Liver (tissue), 9 donors: Measurements from ENCODE around the gene RBM33. TPM values are rescaled to one million over a fixed set of nuclear protein-coding genes. Genes with fewer than 3 reads are reported as not detected.
"Not testable (repeated sequence)": the region's sequence is repeated elsewhere in the genome, so short reads cannot be mapped to it uniquely, and the experiment has no call there.

Source experiments
- DNase-seq: peaks from one replicate; pipeline ENCODE4 v3.0.0-alpha.2; 2017; ENCODE audit warnings: low spot score
- H3K27ac ChIP-seq, 2 donors: one replicate each; pipeline ENCODE4 v1.7.0; 2013; ENCODE audit warnings: inconsistent platforms in 2 of 2, low read length in 2 of 2, control low read depth in 1 of 2, low read depth in 1 of 2, mild to moderate bottlenecking in 1 of 2
- H3K27me3 ChIP-seq, 4 donors: one replicate each; pipeline versions ENCODE4 v1.6.1 to v1.7.0; 2013; ENCODE audit warnings: low read length in 3 of 4, inconsistent platforms in 1 of 4, mild to moderate bottlenecking in 1 of 4, moderate library complexity in 1 of 4; ENCODE audit not compliant: control insufficient read depth in 4 of 4, insufficient read depth in 4 of 4
- H3K36me3 ChIP-seq, 4 donors: one replicate each; pipeline versions ENCODE4 v1.6.1 to v1.7.0; 2013; ENCODE audit warnings: low read length in 3 of 4, mild to moderate bottlenecking in 3 of 4, low read depth in 1 of 4, moderate library complexity in 1 of 4; ENCODE audit not compliant: control insufficient read depth in 4 of 4, insufficient read depth in 3 of 4
- H3K4me1 ChIP-seq, 4 donors: one replicate each; pipeline versions ENCODE4 v1.6.1 to v1.7.0; 2013; ENCODE audit warnings: low read length in 3 of 4, mild to moderate bottlenecking in 3 of 4, moderate library complexity in 1 of 4; ENCODE audit not compliant: control insufficient read depth in 4 of 4, insufficient read depth in 4 of 4
- H3K4me3 ChIP-seq, 3 donors: one replicate each; pipeline versions ENCODE4 v1.6.1 to v1.7.0; 2013; ENCODE audit warnings: low read length in 3 of 3, control low read depth in 1 of 3, low read depth in 1 of 3, mild to moderate bottlenecking in 1 of 3
- H3K9ac ChIP-seq, 2 donors: one replicate each; pipeline ENCODE4 v1.7.0; 2013; ENCODE audit warnings: low read length in 2 of 2, mild to moderate bottlenecking in 2 of 2, moderate library complexity in 2 of 2, control low read depth in 1 of 2, low read depth in 1 of 2
- H3K9me3 ChIP-seq, 4 donors: one replicate each; pipeline versions ENCODE4 v1.6.1 to v1.7.0; 2013; ENCODE audit warnings: low read length in 3 of 4; ENCODE audit not compliant: control insufficient read depth in 4 of 4
- ATF3 ChIP-seq: IDR thresholded peaks from 2 replicates; pipeline ENCODE4 v1.6.1; 2016; ENCODE audit warnings: antibody characterized with exemption
- EGR1 ChIP-seq, 2 donors: IDR thresholded peaks; 2 replicates each; pipeline ENCODE4 v1.6.1; 2016 to 2018; ENCODE audit warnings: antibody characterized with exemption in 2 of 2, low read depth in 2 of 2
- FOXA1 ChIP-seq: IDR thresholded peaks from 2 replicates; pipeline ENCODE4 v1.6.1; 2016; ENCODE audit warnings: antibody characterized with exemption
- FOXA2 ChIP-seq: IDR thresholded peaks from 2 replicates; pipeline ENCODE4 v1.6.1; 2016; ENCODE audit warnings: antibody characterized with exemption
- GABPA ChIP-seq, 2 donors: IDR thresholded peaks in 1 of 2; conservative IDR thresholded peaks in 1 of 2; 2 replicates each; pipeline ENCODE4 v1.6.1; 2016; ENCODE audit warnings: antibody characterized with exemption in 2 of 2, mild to moderate bottlenecking in 1 of 2, moderate library complexity in 1 of 2
- NR2F2 ChIP-seq: IDR thresholded peaks from 2 replicates; pipeline ENCODE4 v1.6.1; 2016; ENCODE audit warnings: antibody characterized with exemption
- RAD21 ChIP-seq, 2 donors: IDR thresholded peaks; 2 replicates each; pipeline ENCODE4 v1.6.1; 2016; ENCODE audit warnings: antibody characterized with exemption in 2 of 2, mild to moderate bottlenecking in 2 of 2
- REST ChIP-seq: IDR thresholded peaks from 2 replicates; pipeline ENCODE4 v1.6.1; 2016; ENCODE audit warnings: antibody characterized with exemption, mild to moderate bottlenecking
- RXRA ChIP-seq, 2 donors: IDR thresholded peaks; 2 replicates each; pipeline ENCODE4 v1.6.1; 2017 to 2018; ENCODE audit warnings: antibody characterized with exemption in 2 of 2, mild to moderate bottlenecking in 1 of 2
- SP1 ChIP-seq: IDR thresholded peaks from 2 replicates; pipeline ENCODE4 v1.6.1; 2018; ENCODE audit warnings: antibody characterized with exemption, mild to moderate bottlenecking
- TAF1 ChIP-seq: conservative IDR thresholded peaks from 2 replicates; pipeline ENCODE4 v1.6.1; 2016; ENCODE audit warnings: antibody characterized with exemption, mild to moderate bottlenecking
- YY1 ChIP-seq: IDR thresholded peaks from 2 replicates; pipeline ENCODE4 v1.6.1; 2016; ENCODE audit warnings: antibody characterized with exemption, mild to moderate bottlenecking
- ZBTB33 ChIP-seq: IDR thresholded peaks from 2 replicates; pipeline ENCODE4 v1.6.1; 2016; ENCODE audit warnings: antibody characterized with exemption
- WGBS: extraction: QIAGEN DNeasy Blood & Tissue Kit; methylation state at CpG from one replicate; pipeline ENCODE4 v1.1.7; 2013; 5-methylcytosine and 5-hydroxymethylcytosine counted together
- polyA plus RNA-seq, 2 donors: library from polyadenylated mRNA; stranded (reverse) in 1 of 2; unstranded in 1 of 2; fragments of 200-250 nt in 1 of 2; fragments of >200 nt in 1 of 2; fragmentation: Nextera tagmentation in 1 of 2; extraction: Ambion mirVana in 1 of 2; gene quantifications; one replicate each; pipeline versions ENCODE4 v1.2.1 to v1.2.3, GENCODE V29; 2013 to 2015
- total RNA-seq, 2 donors: library from RNA; depleted of rRNA; stranded (reverse); fragments of >200 nt; gene quantifications; one replicate each; pipeline ENCODE4 v1.2.3, GENCODE V29; 2014
- donor health status: healthy.
- donor health status: healthy.
- donor health status: healthy.
- donor health status: healthy.
- donor health status: healthy.

The RBM33 gene
- total and polyA plus RNA-seq, 4 donors = 7.8 to 48.9 (median 28.2) TPM

- TF ChIP-seq GABPA (IDR thresholded peaks at IDR 0.05 in 1 of 2, conservative IDR thresholded peaks at IDR 0.05 in 1 of 2) (no peak), TAF1 (no peak), ZBTB33 (no peak), RXRA (IDR thresholded peaks at IDR 0.05) (no peak)
Measured at GRCh38 chr7:155685791-155686160, 41.3 kb downstream of the RBM33 start (continued).

DNA sequence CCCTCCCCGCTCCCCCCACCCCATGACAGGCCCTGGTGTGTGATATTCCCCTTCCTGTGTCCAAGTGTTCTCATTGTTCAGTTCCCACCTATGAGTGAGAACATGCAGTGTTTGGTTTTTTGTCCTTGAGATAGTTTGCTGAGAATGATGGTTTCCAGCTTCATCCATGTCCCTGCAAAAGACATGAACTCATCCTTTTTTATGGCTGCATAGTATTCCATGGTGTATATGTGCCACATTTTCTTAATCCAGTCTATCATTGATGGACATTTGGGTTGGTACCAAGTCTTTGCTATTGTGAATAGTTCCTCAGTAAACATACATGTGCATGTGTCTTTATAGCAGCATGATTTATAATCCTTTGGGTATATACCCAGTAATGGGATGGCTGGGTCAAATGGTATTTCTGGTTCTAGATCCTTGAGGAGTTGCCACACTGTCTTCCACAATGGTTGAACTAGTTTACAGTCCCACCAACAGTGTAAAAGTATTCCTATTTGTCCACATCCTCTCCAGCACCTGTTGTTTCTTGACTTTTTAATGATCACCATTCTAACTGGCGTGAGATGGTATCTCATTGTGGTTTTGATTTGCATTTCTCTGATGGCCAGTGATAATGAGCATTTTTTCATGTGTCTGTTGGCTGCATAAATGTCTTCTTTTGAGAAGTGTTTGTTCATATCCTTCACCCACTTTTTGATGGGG, 42.3 kb downstream of the RBM33 start:
- DNase-seq, H3K27me3 ChIP-seq, H3K9me3 ChIP-seq, H3K27ac ChIP-seq, H3K4me3 ChIP-seq, H3K9ac ChIP-seq: not testable (repeated sequence)
- Histone ChIP-seq H3K4me1 (peaks cover 0 to 27% (median 18%) of the 10 kb centered on the region in 4 donors), H3K36me3 (peaks cover 0 to 10% (median 4%) of the 10 kb centered on the region in 4 donors)
- 77% methylated on average over 2 of the region's 2 CpGs for WGBS

- H3K27me3 ChIP-seq, DNase-seq, H3K9ac ChIP-seq, H3K27ac ChIP-seq, H3K4me3 ChIP-seq, H3K9me3 ChIP-seq: not testable (repeated sequence)
- Histone ChIP-seq H3K36me3 (peaks cover 0 to 10% (median 4%) of the 10 kb centered on the region in 4 donors), H3K4me1 (peaks cover 4 to 24% (median 13%) of the 10 kb centered on the region in 4 donors)
- 75% methylated on average over 2 of the region's 2 CpGs for WGBS
Measured at GRCh38 chr7:155688237-155688636, 43.8 kb downstream of the RBM33 start.

DNA sequence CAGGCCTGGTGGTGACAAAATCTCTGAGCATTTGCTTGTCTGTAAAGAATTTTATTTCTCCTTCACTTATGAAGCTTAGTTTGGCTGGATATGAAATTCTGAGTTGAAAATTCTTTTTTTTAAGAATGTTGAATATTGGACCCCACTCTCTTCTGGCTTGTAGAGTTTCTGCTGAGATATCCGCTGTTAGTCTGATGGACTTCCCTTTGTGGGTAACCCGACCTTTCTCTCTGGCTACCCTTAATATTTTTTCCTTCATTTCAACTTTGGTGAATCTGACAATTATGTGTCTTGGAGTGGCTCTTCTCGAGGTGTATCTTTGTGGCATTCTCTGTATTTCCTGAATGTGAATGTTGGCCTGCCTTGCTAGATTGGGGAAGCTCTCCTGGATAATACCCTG, 46.2 kb downstream of the RBM33 start:
- H3K9me3 ChIP-seq, H3K27me3 ChIP-seq, H3K9ac ChIP-seq, H3K4me3 ChIP-seq, H3K27ac ChIP-seq, DNase-seq, H3K36me3 ChIP-seq: not testable (repeated sequence)
- peaks cover 4 to 10% (median 6%) of the 10 kb centered on the region in 4 donors for H3K4me1 ChIP-seq
- 90% methylated on average over 3 of the region's 3 CpGs for WGBS

- H3K4me1 ChIP-seq = peaks cover 4 to 10% (median 6%) of the 10 kb centered on the region in 4 donors
- no peak for DNase-seq
- TF ChIP-seq ZBTB33 (no peak), TAF1 (no peak), ATF3 (no peak), REST (no peak), YY1 (no peak), GABPA (IDR thresholded peaks at IDR 0.05 in 1 of 2, conservative IDR thresholded peaks at IDR 0.05 in 1 of 2) (no peak), NR2F2 (no peak), EGR1 (IDR thresholded peaks at IDR 0.05; ENCODE audit: low read depth in 2 of 2) (no peak), SP1 (no peak), FOXA2 (no peak), FOXA1 (no peak), RXRA (IDR thresholded peaks at IDR 0.05) (no peak), RAD21 (IDR thresholded peaks at IDR 0.05) (no peak)
Measured at GRCh38 chr7:155692317-155692716, 47.9 kb downstream of the RBM33 start.

More at GRCh38 chr7:155692317-155692716, 47.9 kb downstream of the RBM33 start:
- Histone ChIP-seq H3K36me3 (no peaks in the 10 kb centered on the region), H3K27ac (no peak overlapping the region), H3K9me3 (no peaks in the 10 kb centered on the region), H3K9ac (no peak overlapping the region), H3K27me3 (no peaks in the 10 kb centered on the region), H3K4me3 (no peak overlapping the region)
- WGBS = 74% methylated on average over 5 of the region's 5 CpGs
